ENCODE measurements around the gene ZNF507. TPM values are rescaled to one million over a fixed set of nuclear protein-coding genes. Genes with fewer than 3 reads are reported as not detected.
A peak's percentile ranks its signal among the peaks of the same experiment; 100 is the strongest.

ZNF507 gene
- total RNA-seq: 35.3 and 38.6 TPM in 2 replicates

GRCh38 chr19:32345261-32346207, at the start of gene ZNF507:
Gene ZNF507, plus strand, starts transcription at chr19:32345610. Its CDS starts 7,221 bp downstream, at chr19:32352831.
- no peaks in the 10 kb centered on the region for H3K9me3 Mint-ChIP-seq
- no peaks in the 10 kb centered on the region for H3K27me3 Mint-ChIP-seq
- POLR2A ChIA-PET: interaction anchor here (0.5 to 2.7 kb wide), 7 partner anchors 13 to 1851 kb away, joined by 3 to 38 read pairs (median 5); partner anchors contain the start of genes DPY19L3 and NUDT19
- CTCF ChIA-PET: no interaction called here
- TF ChIP-seq CTCF (IDR thresholded peaks at IDR 0.05): no peak
- ATAC-seq (ENCODE audit: low read depth) (peak; percentile 86), DNase-seq (peak; percentile 84)
- intact Hi-C loops (cut with micrococcal nuclease): loop anchor here (1.0 to 5.0 kb wide), 4 partner anchors 60 to 627 kb away; partner anchors contain the start of genes CEP89, DPY19L3, FAAP24 and NUDT19
- H3K4me3 Mint-ChIP-seq: peak within 1 kb of the TSS; percentile 98
- peak within 1 kb of the TSS; percentile 92 for H3K27ac Mint-ChIP-seq
- peaks cover 36% of the 10 kb centered on the region for H3K4me1 Mint-ChIP-seq
- peaks cover 42% of the 10 kb centered on the region for H3K36me3 Mint-ChIP-seq (ENCODE audit: low read depth)

GRCh38 chr19:32296694-32297093, 48.7 kb upstream of the ZNF507 start:
- ATAC-seq (ENCODE audit: low read depth) (no peak), DNase-seq (no peak)
- H3K9me3 Mint-ChIP-seq: peaks cover 11% of the 10 kb centered on the region
- no peak overlapping the region for H3K27ac Mint-ChIP-seq
- H3K36me3 Mint-ChIP-seq (ENCODE audit: low read depth): no peaks in the 10 kb centered on the region
- no peak for TF ChIP-seq CTCF (IDR thresholded peaks at IDR 0.05)
- intact Hi-C loops (cut with micrococcal nuclease): no loop called here
- no peak overlapping the region for H3K4me3 Mint-ChIP-seq
- ChIA-PET CTCF (no interaction called here), POLR2A (no interaction called here)
- H3K4me1 Mint-ChIP-seq: no peaks in the 10 kb centered on the region
- peaks cover 3% of the 10 kb centered on the region for H3K27me3 Mint-ChIP-seq

GRCh38 chr19:32302778-32303177, 42.6 kb upstream of the ZNF507 start:
- Mint-ChIP-seq H3K9me3 (peaks cover 22% of the 10 kb centered on the region), H3K36me3 (ENCODE audit: low read depth) (no peaks in the 10 kb centered on the region), H3K27ac (no peak overlapping the region), H3K27me3 (peaks cover 12% of the 10 kb centered on the region), H3K4me3 (no peak overlapping the region), H3K4me1 (no peaks in the 10 kb centered on the region)
- DNase-seq: no peak
- ATAC-seq (ENCODE audit: low read depth): no peak
- no peak for TF ChIP-seq CTCF (IDR thresholded peaks at IDR 0.05)
- POLR2A ChIA-PET: no interaction called here
- intact Hi-C loops (cut with micrococcal nuclease): no loop called here
- CTCF ChIA-PET: no interaction called here

- DNase-seq (no peak), ATAC-seq (ENCODE audit: low read depth) (no peak)
- ChIA-PET CTCF (no interaction called here), POLR2A (no interaction called here)
- Mint-ChIP-seq H3K36me3 (ENCODE audit: low read depth) (no peaks in the 10 kb centered on the region), H3K27ac (no peak overlapping the region), H3K4me1 (no peaks in the 10 kb centered on the region), H3K9me3 (peaks cover 22% of the 10 kb centered on the region), H3K27me3 (peaks cover 14% of the 10 kb centered on the region), H3K4me3 (no peak overlapping the region)
- intact Hi-C loops (cut with micrococcal nuclease): no loop called here
- no peak for TF ChIP-seq CTCF (IDR thresholded peaks at IDR 0.05)
These were observed 42.2 kb upstream of the ZNF507 start for GRCh38 chr19:32303193-32303592.

- no peak for TF ChIP-seq CTCF (IDR thresholded peaks at IDR 0.05)
- intact Hi-C loops (cut with micrococcal nuclease): no loop called here
- CTCF ChIA-PET: no interaction called here
These were observed 37.8 kb upstream of the ZNF507 start for GRCh38 chr19:32307591-32307990.

More at GRCh38 chr19:32307591-32307990, 37.8 kb upstream of the ZNF507 start:
- H3K27me3 Mint-ChIP-seq: peaks cover 28% of the 10 kb centered on the region
- DNase-seq (no peak), ATAC-seq (ENCODE audit: low read depth) (no peak)
- H3K36me3 Mint-ChIP-seq (ENCODE audit: low read depth): no peaks in the 10 kb centered on the region
- H3K27ac Mint-ChIP-seq: no peak overlapping the region
- POLR2A ChIA-PET: no interaction called here
- H3K4me3 Mint-ChIP-seq: no peak overlapping the region
- H3K9me3 Mint-ChIP-seq: peaks cover 11% of the 10 kb centered on the region
- H3K4me1 Mint-ChIP-seq: no peaks in the 10 kb centered on the region
